GM12878 (cell line): Measurements from ENCODE around the gene NUP210L. TPM values are rescaled to one million over a fixed set of nuclear protein-coding genes. Genes with fewer than 3 reads are reported as not detected.
A peak's percentile ranks its signal among the peaks of the same experiment; 100 is the strongest.

Experiments used
- BACH1 ChIP-seq: fragments of 450-650 bp; IDR thresholded peaks from 2 replicates; pipeline ENCODE4 v1.6.1; 2017; ENCODE audit warnings: mild to moderate bottlenecking, borderline replicate concordance
- BHLHE40 ChIP-seq, 2 experiments: fragments of 450-650 bp in 1 of 2; IDR thresholded peaks; 2 replicates each; pipeline ENCODE4 v1.6.1; 2011 to 2017; ENCODE audit warnings: low read depth in 2 of 2, borderline replicate concordance in 1 of 2, improper control_type of control experiment in 1 of 2, low read length in 1 of 2, mild to moderate bottlenecking in 1 of 2
- BMI1 ChIP-seq: fragments of 450-650 bp; IDR thresholded peaks from 2 replicates; pipeline ENCODE4 v1.6.1; 2016; ENCODE audit warnings: mild to moderate bottlenecking, moderate library complexity, borderline replicate concordance
- CEBPZ ChIP-seq: fragments of 150-350 bp; IDR thresholded peaks from 2 replicates; pipeline ENCODE4 v1.6.1; 2016; ENCODE audit warnings: low read depth, low read length
- DPF2 ChIP-seq: fragments of 450-650 bp; IDR thresholded peaks from 2 replicates; pipeline ENCODE4 v1.6.1; 2017; ENCODE audit warnings: mild to moderate bottlenecking
- FOXM1 ChIP-seq: IDR thresholded peaks from 2 replicates; pipeline ENCODE4 v1.6.1; 2012; ENCODE audit warnings: low read depth, mild to moderate bottlenecking, inconsistent platforms, low read length, moderate library complexity
- GABPA ChIP-seq: IDR thresholded peaks from 2 replicates; pipeline ENCODE4 v1.6.1; 2014; ENCODE audit warnings: antibody characterized with exemption, low read depth, mild to moderate bottlenecking, inconsistent platforms
- KAT2A ChIP-seq: conservative IDR thresholded peaks from 2 replicates; pipeline ENCODE4 v1.6.1; 2011; ENCODE audit warnings: low read depth, low read length; ENCODE audit not compliant: control insufficient read depth
- MEF2B ChIP-seq: fragments of 450-650 bp; IDR thresholded peaks from 2 replicates; pipeline ENCODE4 v1.6.1; 2018; ENCODE audit warnings: mild to moderate bottlenecking, moderate library complexity; ENCODE audit not compliant: partially characterized antibody, poor library complexity, severe bottlenecking
- MTA2 ChIP-seq: fragments of 450-650 bp; IDR thresholded peaks from 2 replicates; pipeline ENCODE4 v1.6.1; 2016; ENCODE audit warnings: low read depth, mild to moderate bottlenecking, moderate library complexity
- NFXL1 ChIP-seq: fragments of 450-650 bp; IDR thresholded peaks from 2 replicates; pipeline ENCODE4 v1.6.1; 2017; ENCODE audit warnings: antibody characterized with exemption, mild to moderate bottlenecking, borderline replicate concordance
- NFYA ChIP-seq: IDR thresholded peaks from 2 replicates; pipeline ENCODE4 v1.6.1; 2011; ENCODE audit warnings: low read depth, mild to moderate bottlenecking, low read length, improper control_type of control experiment, borderline replicate concordance
- NFYB ChIP-seq: IDR thresholded peaks from 2 replicates; pipeline ENCODE4 v1.6.1; 2011; ENCODE audit warnings: low read depth, mild to moderate bottlenecking, low read length, improper control_type of control experiment, moderate library complexity; ENCODE audit not compliant: insufficient read depth
- POU2F2 ChIP-seq: IDR thresholded peaks from 3 replicates; pipeline ENCODE4 v1.6.1; 2011; ENCODE audit warnings: low read depth, mild to moderate bottlenecking, low read length, borderline replicate concordance
- RB1 ChIP-seq: fragments of 450-650 bp; formaldehyde crosslinking; IDR thresholded peaks from 2 replicates; pipeline ENCODE4 v1.6.1; 2017; ENCODE audit warnings: mild to moderate bottlenecking, borderline replicate concordance
- SIX5 ChIP-seq: IDR thresholded peaks from 2 replicates; pipeline ENCODE4 v1.6.1; 2011; ENCODE audit warnings: mild to moderate bottlenecking, low read depth, low read length, moderate library complexity; ENCODE audit not compliant: severe bottlenecking
- SMAD5 ChIP-seq: IDR thresholded peaks from 2 replicates; pipeline ENCODE4 v1.6.1; 2016; ENCODE audit warnings: antibody characterized with exemption, low read depth
- polyA plus RNA-seq, 11 experiments: library from polyadenylated mRNA; depleted of rRNA in 4 of 11; unstranded in 6 of 11; stranded (reverse) in 5 of 11; fragments of >200 nt; fragmentation: Nextera tagmentation in 4 of 11; fragmentation: Illumina TruSeq in 1 of 11; extraction: Ambion mirVana in 4 of 11; extraction: Trizol in 1 of 11; gene quantifications; 1 replicate in 1 of 11; 2 replicates in 10 of 11; pipeline versions ENCODE4 v1.2.1 to v1.2.3, GENCODE V29; 2011 to 2016; ENCODE audit warnings: inconsistent platforms in 2 of 11, missing spikeins in 2 of 11, low read depth in 1 of 11
- total RNA-seq, 4 experiments: library from RNA; depleted of rRNA in 3 of 4; stranded (reverse); fragments of >200 nt in 3 of 4; fragmentation: Illumina TruSeq in 1 of 4; extraction: Trizol in 1 of 4; gene quantifications; 2 replicates each; pipeline versions ENCODE4 v1.2.1 to v1.2.3, GENCODE V29; 2013 to 2021
- TF ChIP-seq, protein P1 (sequence below): IDR thresholded peaks from 2 replicates; pipeline ENCODE4 v1.6.1; 2012; ENCODE audit warnings: low read depth, low read length, improper control_type of control experiment
- TF ChIP-seq, protein P2 (sequence below): fragments of 450-650 bp; IDR thresholded peaks from 2 replicates; pipeline ENCODE4 v1.6.1; 2016; ENCODE audit warnings: mild to moderate bottlenecking
- TF ChIP-seq, protein P3 (sequence below): IDR thresholded peaks from 2 replicates; pipeline ENCODE4 v1.6.1; 2012; ENCODE audit warnings: improper control_type of control experiment, low read depth, low read length; ENCODE audit not compliant: insufficient replicate concordance

NUP210L gene
- total and polyA plus RNA-seq, 10 of the 15 experiments (the other 5 are each of a cell fraction or from before 2014, with no cell fraction given) = 0.04 to 0.08 (median 0.07) TPM; not detected in 7

DNA sequence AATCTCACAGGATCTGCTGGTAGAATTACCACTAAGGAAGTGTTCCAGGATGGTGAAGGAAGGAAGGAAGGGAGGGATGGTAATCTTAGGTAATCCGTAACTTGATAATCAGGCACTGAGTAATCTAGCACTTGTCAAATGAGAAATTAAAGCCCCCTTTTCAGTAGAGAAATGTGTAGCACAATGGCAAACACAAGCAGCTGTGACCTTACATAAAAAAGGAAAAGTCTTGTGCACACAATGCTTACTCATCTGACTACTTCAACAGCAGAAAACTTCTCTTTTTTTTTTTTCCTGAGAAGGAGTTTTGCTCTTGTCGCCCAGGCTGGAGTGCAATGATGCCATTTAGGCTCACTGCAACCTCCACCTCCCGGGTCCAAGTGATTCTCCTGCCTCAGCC is 6.1 kb downstream of the NUP210L start (continued):
- TF ChIP-seq DPF2 (peak; percentile 42; the same call in 1 of the 2 replicates), NFYB (no peak), MEF2B (no peak), POU2F2 (no peak), RB1 (no peak), BHLHE40 (IDR thresholded peaks at IDR 0.05; ENCODE audit: borderline replicate concordance in 1 of 2, low read depth in 2 of 2, low read length in 1 of 2) (peak in 1 of 2 experiments; percentile 11; a peak in 1 of 4 replicates), CEBPZ (no peak), MTA2 (peak; percentile 50; the same call in 1 of the 2 replicates), NFYA (no peak), KAT2A (no peak), GABPA (no peak), BMI1 (no peak), SIX5 (no peak), NFXL1 (no peak), FOXM1 (no peak), BACH1 (no peak), SMAD5 (no peak)
- TF ChIP-seq, protein P1, sequence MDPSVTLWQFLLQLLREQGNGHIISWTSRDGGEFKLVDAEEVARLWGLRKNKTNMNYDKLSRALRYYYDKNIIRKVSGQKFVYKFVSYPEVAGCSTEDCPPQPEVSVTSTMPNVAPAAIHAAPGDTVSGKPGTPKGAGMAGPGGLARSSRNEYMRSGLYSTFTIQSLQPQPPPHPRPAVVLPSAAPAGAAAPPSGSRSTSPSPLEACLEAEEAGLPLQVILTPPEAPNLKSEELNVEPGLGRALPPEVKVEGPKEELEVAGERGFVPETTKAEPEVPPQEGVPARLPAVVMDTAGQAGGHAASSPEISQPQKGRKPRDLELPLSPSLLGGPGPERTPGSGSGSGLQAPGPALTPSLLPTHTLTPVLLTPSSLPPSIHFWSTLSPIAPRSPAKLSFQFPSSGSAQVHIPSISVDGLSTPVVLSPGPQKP = no peak
- TF ChIP-seq, protein P2, sequence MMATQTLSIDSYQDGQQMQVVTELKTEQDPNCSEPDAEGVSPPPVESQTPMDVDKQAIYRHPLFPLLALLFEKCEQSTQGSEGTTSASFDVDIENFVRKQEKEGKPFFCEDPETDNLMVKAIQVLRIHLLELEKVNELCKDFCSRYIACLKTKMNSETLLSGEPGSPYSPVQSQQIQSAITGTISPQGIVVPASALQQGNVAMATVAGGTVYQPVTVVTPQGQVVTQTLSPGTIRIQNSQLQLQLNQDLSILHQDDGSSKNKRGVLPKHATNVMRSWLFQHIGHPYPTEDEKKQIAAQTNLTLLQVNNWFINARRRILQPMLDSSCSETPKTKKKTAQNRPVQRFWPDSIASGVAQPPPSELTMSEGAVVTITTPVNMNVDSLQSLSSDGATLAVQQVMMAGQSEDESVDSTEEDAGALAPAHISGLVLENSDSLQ = no peak
- TF ChIP-seq, protein P3, sequence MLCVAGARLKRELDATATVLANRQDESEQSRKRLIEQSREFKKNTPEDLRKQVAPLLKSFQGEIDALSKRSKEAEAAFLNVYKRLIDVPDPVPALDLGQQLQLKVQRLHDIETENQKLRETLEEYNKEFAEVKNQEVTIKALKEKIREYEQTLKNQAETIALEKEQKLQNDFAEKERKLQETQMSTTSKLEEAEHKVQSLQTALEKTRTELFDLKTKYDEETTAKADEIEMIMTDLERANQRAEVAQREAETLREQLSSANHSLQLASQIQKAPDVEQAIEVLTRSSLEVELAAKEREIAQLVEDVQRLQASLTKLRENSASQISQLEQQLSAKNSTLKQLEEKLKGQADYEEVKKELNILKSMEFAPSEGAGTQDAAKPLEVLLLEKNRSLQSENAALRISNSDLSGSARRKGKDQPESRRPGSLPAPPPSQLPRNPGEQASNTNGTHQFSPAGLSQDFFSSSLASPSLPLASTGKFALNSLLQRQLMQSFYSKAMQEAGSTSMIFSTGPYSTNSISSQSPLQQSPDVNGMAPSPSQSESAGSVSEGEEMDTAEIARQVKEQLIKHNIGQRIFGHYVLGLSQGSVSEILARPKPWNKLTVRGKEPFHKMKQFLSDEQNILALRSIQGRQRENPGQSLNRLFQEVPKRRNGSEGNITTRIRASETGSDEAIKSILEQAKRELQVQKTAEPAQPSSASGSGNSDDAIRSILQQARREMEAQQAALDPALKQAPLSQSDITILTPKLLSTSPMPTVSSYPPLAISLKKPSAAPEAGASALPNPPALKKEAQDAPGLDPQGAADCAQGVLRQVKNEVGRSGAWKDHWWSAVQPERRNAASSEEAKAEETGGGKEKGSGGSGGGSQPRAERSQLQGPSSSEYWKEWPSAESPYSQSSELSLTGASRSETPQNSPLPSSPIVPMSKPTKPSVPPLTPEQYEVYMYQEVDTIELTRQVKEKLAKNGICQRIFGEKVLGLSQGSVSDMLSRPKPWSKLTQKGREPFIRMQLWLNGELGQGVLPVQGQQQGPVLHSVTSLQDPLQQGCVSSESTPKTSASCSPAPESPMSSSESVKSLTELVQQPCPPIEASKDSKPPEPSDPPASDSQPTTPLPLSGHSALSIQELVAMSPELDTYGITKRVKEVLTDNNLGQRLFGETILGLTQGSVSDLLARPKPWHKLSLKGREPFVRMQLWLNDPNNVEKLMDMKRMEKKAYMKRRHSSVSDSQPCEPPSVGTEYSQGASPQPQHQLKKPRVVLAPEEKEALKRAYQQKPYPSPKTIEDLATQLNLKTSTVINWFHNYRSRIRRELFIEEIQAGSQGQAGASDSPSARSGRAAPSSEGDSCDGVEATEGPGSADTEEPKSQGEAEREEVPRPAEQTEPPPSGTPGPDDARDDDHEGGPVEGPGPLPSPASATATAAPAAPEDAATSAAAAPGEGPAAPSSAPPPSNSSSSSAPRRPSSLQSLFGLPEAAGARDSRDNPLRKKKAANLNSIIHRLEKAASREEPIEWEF = no peak
